ENCODE data around the gene RAP2A.

The RAP2A gene

GRCh38 chr13:97437729-97438128, 3.8 kb downstream of the RAP2A start:
- H3K36me3 ChIP-seq = no peaks in the 10 kb centered on the region
- H3K9me3 ChIP-seq = no peaks in the 10 kb centered on the region
- H3K4me3 ChIP-seq (ENCODE audit: low read depth, low read length) = no peak overlapping the region
- TF ChIP-seq, protein P1, sequence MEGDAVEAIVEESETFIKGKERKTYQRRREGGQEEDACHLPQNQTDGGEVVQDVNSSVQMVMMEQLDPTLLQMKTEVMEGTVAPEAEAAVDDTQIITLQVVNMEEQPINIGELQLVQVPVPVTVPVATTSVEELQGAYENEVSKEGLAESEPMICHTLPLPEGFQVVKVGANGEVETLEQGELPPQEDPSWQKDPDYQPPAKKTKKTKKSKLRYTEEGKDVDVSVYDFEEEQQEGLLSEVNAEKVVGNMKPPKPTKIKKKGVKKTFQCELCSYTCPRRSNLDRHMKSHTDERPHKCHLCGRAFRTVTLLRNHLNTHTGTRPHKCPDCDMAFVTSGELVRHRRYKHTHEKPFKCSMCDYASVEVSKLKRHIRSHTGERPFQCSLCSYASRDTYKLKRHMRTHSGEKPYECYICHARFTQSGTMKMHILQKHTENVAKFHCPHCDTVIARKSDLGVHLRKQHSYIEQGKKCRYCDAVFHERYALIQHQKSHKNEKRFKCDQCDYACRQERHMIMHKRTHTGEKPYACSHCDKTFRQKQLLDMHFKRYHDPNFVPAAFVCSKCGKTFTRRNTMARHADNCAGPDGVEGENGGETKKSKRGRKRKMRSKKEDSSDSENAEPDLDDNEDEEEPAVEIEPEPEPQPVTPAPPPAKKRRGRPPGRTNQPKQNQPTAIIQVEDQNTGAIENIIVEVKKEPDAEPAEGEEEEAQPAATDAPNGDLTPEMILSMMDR (IDR thresholded peaks at IDR 0.05; ENCODE audit: low read depth, low read length) = no peak
- no peak for DNase-seq
- no peaks in the 10 kb centered on the region; the same call in 1 of the 2 replicates for H3K4me1 ChIP-seq
- no peaks in the 10 kb centered on the region for H3K27me3 ChIP-seq

- Histone ChIP-seq H3K27me3 (no peaks in the 10 kb centered on the region), H3K36me3 (peaks cover 7% of the 10 kb centered on the region), H3K9me3 (no peaks in the 10 kb centered on the region), H3K4me3 (ENCODE audit: low read depth, low read length) (no peak overlapping the region), H3K4me1 (no peaks in the 10 kb centered on the region; the same call in 1 of the 2 replicates)
- TF ChIP-seq, protein P1 (IDR thresholded peaks at IDR 0.05; ENCODE audit: low read depth, low read length) = no peak
- no peak for DNase-seq
Measured at GRCh38 chr13:97438856-97439595, 5.1 kb downstream of the RAP2A start.

DNA sequence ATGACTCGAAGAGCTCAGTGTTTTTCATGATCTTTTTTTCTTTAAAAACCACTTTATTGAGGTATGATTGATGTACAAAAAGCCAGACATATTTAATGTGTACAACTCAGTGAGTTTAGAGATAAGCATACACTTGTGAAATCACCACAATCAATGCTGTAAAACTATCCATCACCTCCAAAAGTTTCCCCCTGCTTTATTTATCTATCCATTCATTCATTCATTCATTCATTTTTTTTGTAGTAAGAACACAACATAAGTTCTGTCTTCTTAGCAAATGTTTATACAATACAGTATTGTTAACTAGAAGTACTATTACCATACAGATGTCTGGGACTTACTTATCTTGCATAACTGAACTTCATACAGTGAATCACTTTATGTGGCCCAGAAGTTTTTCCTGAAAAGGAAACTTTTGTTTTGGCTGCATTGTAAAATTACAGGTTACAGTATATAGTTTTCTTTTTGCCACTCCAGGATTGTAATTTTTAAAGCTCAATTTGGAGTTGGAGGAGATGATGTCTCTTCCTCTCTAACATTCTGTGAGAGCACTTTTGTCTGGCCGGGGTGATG, 6.7 kb downstream of the RAP2A start:
- H3K4me3 ChIP-seq (ENCODE audit: low read depth, low read length) = no peak overlapping the region
- TF ChIP-seq, protein P1 (IDR thresholded peaks at IDR 0.05; ENCODE audit: low read depth, low read length) = no peak
- H3K36me3 ChIP-seq = peaks cover 7% of the 10 kb centered on the region
- H3K9me3 ChIP-seq = no peaks in the 10 kb centered on the region
- H3K4me1 ChIP-seq = no peaks in the 10 kb centered on the region; the same call in 1 of the 2 replicates
- no peaks in the 10 kb centered on the region for H3K27me3 ChIP-seq
- DNase-seq = no peak

DNA sequence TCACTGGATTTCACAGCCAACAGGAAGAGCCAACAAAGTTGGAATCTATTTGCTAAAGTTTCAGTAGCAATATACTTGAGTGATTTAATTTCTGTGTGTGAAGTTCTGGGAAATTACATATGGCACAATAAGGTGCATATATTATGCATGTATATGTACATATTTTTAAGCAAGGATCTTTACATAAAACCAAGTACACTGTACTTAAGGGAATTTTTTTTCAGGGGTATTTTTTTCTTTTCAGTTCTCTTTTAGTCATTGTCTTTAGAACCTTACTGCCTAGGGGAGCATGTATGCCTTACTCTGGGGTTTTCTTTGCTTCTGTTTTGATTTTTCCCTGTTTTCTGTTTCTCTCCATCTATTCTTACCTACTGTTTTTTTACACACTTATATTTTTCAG, 7.4 kb downstream of the RAP2A start:
- H3K27me3 ChIP-seq = no peaks in the 10 kb centered on the region
- TF ChIP-seq, protein P1 (IDR thresholded peaks at IDR 0.05; ENCODE audit: low read depth, low read length) = no peak
- H3K36me3 ChIP-seq = peaks cover 7% of the 10 kb centered on the region
- H3K4me3 ChIP-seq (ENCODE audit: low read depth, low read length) = no peak overlapping the region
- no peaks in the 10 kb centered on the region; the same call in 1 of the 2 replicates for H3K4me1 ChIP-seq
- no peaks in the 10 kb centered on the region for H3K9me3 ChIP-seq
- DNase-seq = no peak

DNA sequence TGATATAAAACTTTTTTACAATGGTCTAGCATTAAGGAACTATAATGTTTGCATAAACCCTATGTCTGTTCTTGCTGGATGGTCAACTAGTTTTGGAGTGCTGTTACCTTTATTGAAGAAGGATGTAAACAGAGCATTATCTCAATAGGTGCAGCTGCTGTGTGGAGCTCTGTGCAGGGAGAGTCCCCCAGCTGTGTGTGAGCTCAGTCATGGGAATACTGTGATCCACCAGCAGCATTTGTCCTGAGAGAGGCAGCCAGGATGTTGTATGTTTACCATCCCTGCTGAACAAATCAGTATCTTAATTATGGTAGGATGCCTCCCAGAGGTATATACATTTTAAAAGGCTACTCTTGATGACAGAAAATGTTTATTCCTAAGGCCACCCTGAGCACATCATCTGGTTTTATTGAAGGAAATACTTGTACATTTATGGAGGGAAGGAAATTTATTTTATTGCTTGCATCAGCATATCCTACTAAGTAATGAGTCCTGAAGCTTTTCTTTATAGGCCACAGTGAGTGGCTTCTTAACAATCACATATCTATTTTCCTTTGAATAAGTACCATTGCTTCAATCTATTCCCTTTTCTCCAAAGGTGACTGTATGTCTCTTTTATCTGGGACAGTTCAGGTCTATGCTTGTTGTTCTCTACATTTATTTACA, 11.7 kb downstream of the RAP2A start:
- TF ChIP-seq, protein P1 (IDR thresholded peaks at IDR 0.05; ENCODE audit: low read depth, low read length) = no peak
- no peak for DNase-seq
- Histone ChIP-seq H3K4me3 (ENCODE audit: low read depth, low read length) (no peak overlapping the region), H3K27me3 (no peaks in the 10 kb centered on the region), H3K36me3 (peaks cover 7% of the 10 kb centered on the region), H3K4me1 (no peaks in the 10 kb centered on the region), H3K9me3 (no peaks in the 10 kb centered on the region)

GRCh38 chr13:97446448-97446847, 12.5 kb downstream of the RAP2A start:
- TF ChIP-seq, protein P1 (IDR thresholded peaks at IDR 0.05; ENCODE audit: low read depth, low read length) = no peak
- no peak overlapping the region for H3K4me3 ChIP-seq (ENCODE audit: low read depth, low read length)
- H3K36me3 ChIP-seq = peaks cover 7% of the 10 kb centered on the region
- H3K9me3 ChIP-seq = no peaks in the 10 kb centered on the region
- no peaks in the 10 kb centered on the region for H3K27me3 ChIP-seq
- H3K4me1 ChIP-seq = no peaks in the 10 kb centered on the region
- DNase-seq = no peak

Measured in BE2C (cell line).